SU-DHL-6 (cell line): ENCODE measurements around the gene DNASE2B.

Experiments used
- H2AFZ ChIP-seq: fragments of 200-600 bp; sonication (generic); 2 replicates; pipeline ENCODE4 v1.6.1; 2014; ENCODE audit warnings: low read depth, mild to moderate bottlenecking, moderate library complexity, mixed read lengths, antibody characterized with exemption, low read length; ENCODE audit not compliant: severe bottlenecking
- H3F3A ChIP-seq: fragments of 200-600 bp; shearing (Covaris generic); 2 replicates; pipeline ENCODE4 v1.6.0; 2016; ENCODE audit warnings: antibody characterized with exemption, mild to moderate bottlenecking; ENCODE audit not compliant: insufficient read depth
- H3K27ac ChIP-seq: fragments of 200-600 bp; sonication (generic); 2 replicates; pipeline ENCODE4 v1.5.1; 2016; ENCODE audit warnings: low read depth, mild to moderate bottlenecking, low read length, moderate library complexity, mixed read lengths
- H3K27me3 ChIP-seq: fragments of 200-600 bp; sonication (generic), shearing (Covaris generic); 2 replicates; pipeline ENCODE4 v1.6.0; 2014; ENCODE audit warnings: mild to moderate bottlenecking, low read length
- H3K36me3 ChIP-seq: fragments of 200-600 bp; sonication (generic); 2 replicates; pipeline ENCODE4 v1.6.1; 2014; ENCODE audit warnings: mild to moderate bottlenecking, low read length, mixed read lengths
- H3K4me2 ChIP-seq: fragments of 300-600, 200-600 bp; shearing (Covaris generic), sonication (generic); 2 replicates; pipeline ENCODE4 v1.6.0; 2014; ENCODE audit warnings: low read length, low read depth, mild to moderate bottlenecking; ENCODE audit not compliant: poor library complexity, severe bottlenecking
- H3K4me3 ChIP-seq: fragments of 200-600 bp; sonication (generic); 2 replicates; pipeline ENCODE4 v1.5.1; 2014; ENCODE audit warnings: antibody characterized with exemption, low read length, mild to moderate bottlenecking, mixed read lengths; ENCODE audit not compliant: insufficient read depth, poor library complexity, severe bottlenecking
- H3K79me2 ChIP-seq: fragments of 200-600 bp; sonication (generic); 2 replicates; pipeline ENCODE4 v1.6.1; 2014; ENCODE audit warnings: mild to moderate bottlenecking, low read length, moderate library complexity; ENCODE audit not compliant: insufficient read depth
- H3K9ac ChIP-seq: fragments of 200-600 bp; sonication (generic); 2 replicates; pipeline ENCODE4 v1.7.0; 2014; ENCODE audit warnings: mild to moderate bottlenecking, low read length
- H3K9me2 ChIP-seq: fragments of 200-600 bp; sonication (generic); replicated peaks from 2 replicates; pipeline ENCODE4 v1.6.1; 2014; ENCODE audit warnings: low read length; ENCODE audit not compliant: insufficient read depth
- H3K9me3 ChIP-seq: fragments of 200-600 bp; sonication (generic); 2 replicates; pipeline ENCODE4 v1.6.1; 2014; ENCODE audit warnings: low read length, mixed read lengths; ENCODE audit not compliant: insufficient read depth
- H4K20me1 ChIP-seq: fragments of 200-600 bp; sonication (generic); 2 replicates; pipeline ENCODE4 v1.6.1; 2014; ENCODE audit warnings: low read depth, mild to moderate bottlenecking, antibody characterized with exemption, low read length, moderate library complexity, mixed read lengths
- CTCF ChIP-seq: fragments of 200-600 bp; sonication (generic); IDR thresholded peaks from one replicate; pipeline ENCODE4 v1.5.1; 2017; ENCODE audit warnings: antibody characterized with exemption, mild to moderate bottlenecking, low read length, moderate library complexity; ENCODE audit not compliant: insufficient read depth, poor library complexity, severe bottlenecking
- EZH2phosphoT487 ChIP-seq: fragments of 200-600 bp; sonication (generic), shearing (Covaris generic); conservative IDR thresholded peaks from 2 replicates; pipeline ENCODE4 v1.6.1; 2018; ENCODE audit warnings: mild to moderate bottlenecking, antibody characterized with exemption, low read length, moderate library complexity, mixed read lengths

The DNASE2B gene

GRCh38 chr1:84368441-84368840, 29.8 kb upstream of the DNASE2B start:
- TF ChIP-seq EZH2phosphoT487 (no peak), CTCF (no peak)

GRCh38 chr1:84370266-84370665, 28.0 kb upstream of the DNASE2B start:
- Histone ChIP-seq H3K79me2 (no peaks in the 10 kb centered on the region), H3K9me3 (no peaks in the 10 kb centered on the region), H3K4me3 (no peak overlapping the region), H4K20me1 (no peaks in the 10 kb centered on the region), H3K9me2 (no peaks in the 10 kb centered on the region), H3K27me3 (no peaks in the 10 kb centered on the region), H3K9ac (no peak overlapping the region), H3F3A (no peaks in the 10 kb centered on the region), H3K27ac (no peak overlapping the region), H3K4me2 (no peak overlapping the region), H2AFZ (no peak overlapping the region), H3K36me3 (no peaks in the 10 kb centered on the region)
- no peak for TF ChIP-seq CTCF
- TF ChIP-seq EZH2phosphoT487, result no peak

More at GRCh38 chr1:84368441-84368840, 29.8 kb upstream of the DNASE2B start:
- Histone ChIP-seq H3K4me2 (no peak overlapping the region), H3K9ac (no peak overlapping the region), H3K27me3 (no peaks in the 10 kb centered on the region), H3K27ac (no peak overlapping the region), H3K9me3 (no peaks in the 10 kb centered on the region), H4K20me1 (no peaks in the 10 kb centered on the region), H3K36me3 (no peaks in the 10 kb centered on the region), H3K4me3 (no peak overlapping the region), H3K79me2 (no peaks in the 10 kb centered on the region), H3F3A (no peaks in the 10 kb centered on the region), H2AFZ (no peak overlapping the region), H3K9me2 (no peaks in the 10 kb centered on the region)

GRCh38 chr1:84370831-84371394, 27.4 kb upstream of the DNASE2B start:
- Histone ChIP-seq H3K27ac (no peak overlapping the region), H3K9me2 (no peaks in the 10 kb centered on the region), H3K4me2 (no peak overlapping the region), H3K9ac (no peak overlapping the region), H2AFZ (no peak overlapping the region), H3K9me3 (no peaks in the 10 kb centered on the region), H4K20me1 (no peaks in the 10 kb centered on the region), H3K27me3 (no peaks in the 10 kb centered on the region), H3F3A (no peaks in the 10 kb centered on the region), H3K36me3 (no peaks in the 10 kb centered on the region), H3K4me3 (no peak overlapping the region), H3K79me2 (no peaks in the 10 kb centered on the region)
- no peak for TF ChIP-seq CTCF
- no peak for TF ChIP-seq EZH2phosphoT487
